GM19351 (cell line): ENCODE results near the gene JAZF1.

ENCODE experiments used
- ATAC-seq: cut with Tn5 transposase; IDR thresholded peaks from one replicate; pipeline ENCODE4 v1.9.1; 2021; ENCODE audit warnings: mild to moderate bottlenecking, moderate library complexity; ENCODE audit not compliant: unreplicated experiment

The JAZF1 gene

DNA sequence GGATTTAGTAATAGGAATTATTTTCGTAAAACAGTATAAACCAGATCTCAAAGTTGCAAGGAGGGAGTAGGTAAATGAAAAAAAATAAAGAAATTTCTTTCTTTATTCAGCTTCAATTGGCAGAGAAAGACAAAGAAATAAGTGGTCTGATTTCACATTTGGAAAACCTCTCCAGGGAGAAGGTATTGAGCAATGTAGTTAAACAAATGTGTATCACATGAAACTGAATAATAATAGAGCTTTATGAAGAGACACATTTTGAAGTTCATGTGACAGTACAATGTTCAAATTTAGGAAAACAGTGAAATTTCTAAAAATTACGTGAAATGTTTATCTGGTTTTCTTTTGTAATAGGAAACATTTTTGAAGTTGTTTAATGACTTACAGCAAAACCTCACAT, 377.6 kb downstream of the JAZF1 start:
- no peak for ATAC-seq

DNA sequence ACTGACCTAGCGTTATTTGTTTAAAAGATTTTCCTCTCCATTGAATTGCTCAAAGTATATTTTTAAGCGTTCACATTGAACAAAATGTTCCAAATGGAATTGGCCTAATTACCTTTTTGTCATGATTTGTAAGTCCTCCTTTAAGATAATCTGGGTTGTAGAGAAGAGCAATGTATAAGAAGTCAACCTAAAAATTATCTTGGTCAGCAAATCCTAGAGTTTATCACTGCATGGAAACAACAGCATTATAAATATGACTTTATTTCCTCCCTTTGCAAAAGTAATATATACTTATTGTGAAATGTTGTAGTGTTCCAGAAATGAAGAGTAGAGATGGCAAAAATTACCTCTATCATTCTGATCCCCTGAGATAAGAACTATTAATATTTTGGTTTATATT, 381.4 kb downstream of the JAZF1 start:
- ATAC-seq: no peak

DNA sequence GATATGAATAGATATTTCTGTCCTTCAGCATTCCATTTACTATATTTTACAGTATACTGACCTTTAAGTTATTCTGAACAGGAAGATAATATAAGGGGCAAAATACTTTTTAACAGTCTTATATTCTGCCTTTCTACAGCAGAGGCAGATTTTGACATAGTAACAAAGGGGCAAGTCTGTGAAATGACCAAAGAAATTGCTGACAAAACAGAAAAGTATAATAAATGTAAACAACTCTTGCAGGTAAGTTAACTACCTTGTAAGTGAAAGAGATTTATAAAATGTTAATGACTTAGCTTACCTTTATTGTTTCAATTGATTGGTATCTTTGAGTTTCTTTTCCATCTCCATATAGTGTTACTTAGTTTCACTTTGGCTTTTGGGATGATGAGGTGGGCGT, 384.6 kb downstream of the JAZF1 start:
- ATAC-seq: no peak

DNA sequence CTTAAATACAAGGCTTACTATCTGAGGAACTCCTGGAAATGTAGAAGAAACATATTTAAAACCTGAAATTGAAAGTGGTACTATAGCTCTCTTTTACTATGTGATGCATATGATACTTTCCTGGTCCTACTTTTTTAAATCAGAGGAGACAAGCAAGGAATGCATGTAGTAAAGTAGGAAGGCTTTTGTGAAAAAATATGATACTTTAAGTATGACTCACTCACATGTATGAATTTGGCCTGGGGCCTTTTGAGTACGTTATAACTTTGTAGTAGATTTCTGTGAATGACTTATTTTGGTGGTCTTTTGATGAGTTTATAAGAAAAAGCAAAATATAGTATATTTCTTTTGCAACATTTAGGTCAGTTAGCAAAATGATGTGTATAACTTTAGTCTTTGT, 386.8 kb downstream of the JAZF1 start:
- no peak for ATAC-seq

DNA sequence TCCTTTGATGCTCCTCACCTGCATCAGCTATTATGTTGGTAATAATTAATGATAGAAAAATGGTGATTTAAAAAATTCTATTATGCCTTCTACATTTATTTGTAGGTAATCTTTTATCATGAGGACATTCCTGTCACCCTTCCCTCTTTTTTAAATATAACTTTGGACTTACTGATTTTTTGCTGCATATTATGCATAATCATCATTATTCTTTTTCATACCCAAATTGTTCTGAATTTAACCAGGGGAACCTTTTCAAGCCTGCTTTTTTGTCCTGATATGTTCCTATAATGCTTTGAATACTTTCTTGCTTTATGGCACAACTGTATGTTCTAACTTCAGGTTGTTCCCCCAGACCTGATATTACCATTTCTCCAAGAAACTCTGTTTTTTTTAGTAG, 392.2 kb downstream of the JAZF1 start:
- no peak for ATAC-seq

DNA sequence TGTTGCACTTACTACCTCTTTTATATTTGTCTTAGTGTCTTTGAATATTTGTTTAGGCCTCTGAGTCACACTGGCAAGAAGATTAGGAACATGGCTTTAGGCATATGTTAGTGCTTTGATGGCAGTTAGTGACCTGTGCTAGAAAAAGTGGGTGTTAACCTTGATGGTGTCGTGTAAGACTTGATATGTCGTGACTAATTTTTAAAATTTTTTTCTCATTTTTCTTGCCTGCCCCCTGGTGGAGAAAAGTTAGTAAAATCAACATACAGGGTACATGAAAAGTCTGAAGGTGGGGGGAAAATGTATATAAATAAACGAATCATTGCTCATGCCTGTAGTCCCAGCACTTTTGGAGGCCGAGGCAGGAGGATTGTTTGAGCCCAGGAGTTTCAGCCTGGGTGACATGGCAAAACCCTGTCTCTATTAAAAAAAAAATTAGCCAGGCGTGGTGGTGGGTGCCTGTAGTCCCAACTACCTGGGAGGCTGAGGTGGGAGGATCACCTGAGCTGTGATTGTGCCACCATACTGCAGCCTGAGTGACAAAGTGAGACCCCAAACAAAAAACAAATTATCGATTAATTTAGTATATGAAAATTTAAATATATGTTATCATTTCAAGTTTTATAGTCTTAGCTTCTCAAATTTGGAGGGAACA, 396.1 kb downstream of the JAZF1 start:
- no peak for ATAC-seq

DNA sequence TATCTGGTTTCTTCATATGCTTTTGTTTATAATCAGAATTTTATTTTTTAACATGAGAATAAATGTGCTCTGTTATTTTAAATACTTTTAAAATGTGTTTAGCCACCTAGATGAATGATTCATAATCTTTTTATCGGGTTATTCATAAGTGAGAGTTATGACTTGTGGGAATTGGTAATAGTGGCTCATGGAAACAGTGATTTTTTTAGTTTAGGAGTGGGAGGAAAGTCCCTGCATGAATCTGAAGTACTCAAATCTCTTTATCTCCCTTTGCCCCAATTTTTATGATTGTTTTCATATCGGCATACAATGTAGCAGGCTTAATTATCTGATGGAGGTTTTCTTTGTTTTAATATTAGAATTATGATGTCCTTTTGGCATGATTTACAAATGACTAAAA, 397.7 kb downstream of the JAZF1 start:
- no peak for ATAC-seq

DNA sequence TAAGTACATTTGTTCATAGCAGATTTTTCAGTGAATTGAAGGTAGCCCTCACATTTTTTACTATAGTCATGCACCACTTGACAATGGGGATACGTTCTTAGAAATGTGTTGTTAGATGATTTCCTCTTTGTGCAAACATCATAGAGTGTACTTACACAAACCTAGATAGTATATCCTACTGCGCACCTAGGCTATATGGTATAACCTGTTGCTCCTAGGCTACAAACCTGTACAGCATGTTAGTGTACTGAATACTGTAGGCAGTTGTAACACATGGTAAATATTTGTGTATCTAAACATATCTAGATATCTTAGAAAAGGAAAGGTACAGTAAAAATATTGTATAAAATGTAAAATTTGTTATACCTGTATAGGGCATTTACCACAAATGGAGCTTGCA, 399.4 kb downstream of the JAZF1 start:
- ATAC-seq: no peak
